ENCODE data around the gene DOCK7. TPM values are rescaled to one million over a fixed set of nuclear protein-coding genes. Genes with fewer than 3 reads are reported as not detected.

The DOCK7 gene
- total RNA-seq, 1 donor from 2014 or later, result 73.1 TPM

GRCh38 chr1:62450301-62450700 is 237.9 kb downstream of the DOCK7 start:
- DNase-seq (ENCODE audit: low spot score, unreplicated experiment), result no peak
- Mint-ChIP-seq H3K36me3 (ENCODE audit: insufficient read depth) (peaks cover 43% of the 10 kb centered on the region), H3K27ac (peak overlapping the region; percentile 54), H3K9me3 (ENCODE audit: low read depth) (no peaks in the 10 kb centered on the region), H3K27me3 (no peaks in the 10 kb centered on the region), H3K4me3 (ENCODE audit: low read depth) (no peak overlapping the region), H3K4me1 (ENCODE audit: low read depth) (no peaks in the 10 kb centered on the region)
- TF ChIP-seq, protein P1, sequence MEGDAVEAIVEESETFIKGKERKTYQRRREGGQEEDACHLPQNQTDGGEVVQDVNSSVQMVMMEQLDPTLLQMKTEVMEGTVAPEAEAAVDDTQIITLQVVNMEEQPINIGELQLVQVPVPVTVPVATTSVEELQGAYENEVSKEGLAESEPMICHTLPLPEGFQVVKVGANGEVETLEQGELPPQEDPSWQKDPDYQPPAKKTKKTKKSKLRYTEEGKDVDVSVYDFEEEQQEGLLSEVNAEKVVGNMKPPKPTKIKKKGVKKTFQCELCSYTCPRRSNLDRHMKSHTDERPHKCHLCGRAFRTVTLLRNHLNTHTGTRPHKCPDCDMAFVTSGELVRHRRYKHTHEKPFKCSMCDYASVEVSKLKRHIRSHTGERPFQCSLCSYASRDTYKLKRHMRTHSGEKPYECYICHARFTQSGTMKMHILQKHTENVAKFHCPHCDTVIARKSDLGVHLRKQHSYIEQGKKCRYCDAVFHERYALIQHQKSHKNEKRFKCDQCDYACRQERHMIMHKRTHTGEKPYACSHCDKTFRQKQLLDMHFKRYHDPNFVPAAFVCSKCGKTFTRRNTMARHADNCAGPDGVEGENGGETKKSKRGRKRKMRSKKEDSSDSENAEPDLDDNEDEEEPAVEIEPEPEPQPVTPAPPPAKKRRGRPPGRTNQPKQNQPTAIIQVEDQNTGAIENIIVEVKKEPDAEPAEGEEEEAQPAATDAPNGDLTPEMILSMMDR (IDR thresholded peaks at IDR 0.05; ENCODE audit: unreplicated experiment), result no peak

GRCh38 chr1:62448221-62448933 is 239.8 kb downstream of the DOCK7 start:
- TF ChIP-seq, protein P1 (IDR thresholded peaks at IDR 0.05; ENCODE audit: unreplicated experiment), result no peak
- no peak for DNase-seq (ENCODE audit: low spot score, unreplicated experiment)

GRCh38 chr1:62444701-62445100 is 243.5 kb downstream of the DOCK7 start:
- Mint-ChIP-seq H3K27me3 (no peaks in the 10 kb centered on the region), H3K4me3 (ENCODE audit: low read depth) (no peak overlapping the region), H3K4me1 (ENCODE audit: low read depth) (peaks cover 4% of the 10 kb centered on the region), H3K9me3 (ENCODE audit: low read depth) (no peaks in the 10 kb centered on the region), H3K27ac (peak overlapping the region; percentile 47), H3K36me3 (ENCODE audit: insufficient read depth) (peaks cover 31% of the 10 kb centered on the region)
- no peak for DNase-seq (ENCODE audit: low spot score, unreplicated experiment)
- TF ChIP-seq, protein P1 (IDR thresholded peaks at IDR 0.05; ENCODE audit: unreplicated experiment), result no peak

More at GRCh38 chr1:62448221-62448933, 239.8 kb downstream of the DOCK7 start:
- Mint-ChIP-seq H3K36me3 (ENCODE audit: insufficient read depth) (peaks cover 39% of the 10 kb centered on the region), H3K4me3 (ENCODE audit: low read depth) (no peak overlapping the region), H3K27ac (no peak overlapping the region), H3K9me3 (ENCODE audit: low read depth) (no peaks in the 10 kb centered on the region), H3K4me1 (ENCODE audit: low read depth) (no peaks in the 10 kb centered on the region), H3K27me3 (no peaks in the 10 kb centered on the region)

GRCh38 chr1:62439652-62440371 is 248.4 kb downstream of the DOCK7 start:
- peaks cover 3% of the 10 kb centered on the region for H3K9me3 Mint-ChIP-seq (ENCODE audit: low read depth)
- H3K27ac Mint-ChIP-seq, result no peak overlapping the region
- H3K4me1 Mint-ChIP-seq (ENCODE audit: low read depth), result peaks cover 20% of the 10 kb centered on the region
- DNase-seq (ENCODE audit: low spot score, unreplicated experiment), result no peak
- no peaks in the 10 kb centered on the region for H3K27me3 Mint-ChIP-seq
- peaks cover 10% of the 10 kb centered on the region for H3K36me3 Mint-ChIP-seq (ENCODE audit: insufficient read depth)
- H3K4me3 Mint-ChIP-seq (ENCODE audit: low read depth), result peak overlapping the region; percentile 29
- TF ChIP-seq, protein P1 (IDR thresholded peaks at IDR 0.05; ENCODE audit: unreplicated experiment), result no peak

GRCh38 chr1:62438163-62438562 is 250.0 kb downstream of the DOCK7 start:
- TF ChIP-seq, protein P1 (IDR thresholded peaks at IDR 0.05; ENCODE audit: unreplicated experiment), result no peak
- H3K27me3 Mint-ChIP-seq, result no peaks in the 10 kb centered on the region
- H3K4me3 Mint-ChIP-seq (ENCODE audit: low read depth), result peak overlapping the region; percentile 84
- peaks cover 20% of the 10 kb centered on the region for H3K4me1 Mint-ChIP-seq (ENCODE audit: low read depth)
- DNase-seq (ENCODE audit: low spot score, unreplicated experiment), result no peak
- H3K36me3 Mint-ChIP-seq (ENCODE audit: insufficient read depth), result peaks cover 6% of the 10 kb centered on the region
- peak overlapping the region; percentile 78 for H3K27ac Mint-ChIP-seq
- H3K9me3 Mint-ChIP-seq (ENCODE audit: low read depth), result peaks cover 3% of the 10 kb centered on the region
